Astrocyte (in vitro differentiated cells and primary cell): ENCODE data around the gene ABCG4.

Source experiments
- EZH2 ChIP-seq: IDR thresholded peaks from 2 replicates; pipeline ENCODE4 v1.6.1; 2012; ENCODE audit warnings: mild to moderate bottlenecking, low read length, inconsistent platforms; ENCODE audit not compliant: insufficient read depth
- TF ChIP-seq, protein P1 (sequence below): IDR thresholded peaks from 2 replicates; pipeline ENCODE4 v1.5.1; 2011; ENCODE audit warnings: low read depth, mild to moderate bottlenecking, inconsistent platforms, low read length, moderate library complexity; ENCODE audit not compliant: insufficient read depth

DNA sequence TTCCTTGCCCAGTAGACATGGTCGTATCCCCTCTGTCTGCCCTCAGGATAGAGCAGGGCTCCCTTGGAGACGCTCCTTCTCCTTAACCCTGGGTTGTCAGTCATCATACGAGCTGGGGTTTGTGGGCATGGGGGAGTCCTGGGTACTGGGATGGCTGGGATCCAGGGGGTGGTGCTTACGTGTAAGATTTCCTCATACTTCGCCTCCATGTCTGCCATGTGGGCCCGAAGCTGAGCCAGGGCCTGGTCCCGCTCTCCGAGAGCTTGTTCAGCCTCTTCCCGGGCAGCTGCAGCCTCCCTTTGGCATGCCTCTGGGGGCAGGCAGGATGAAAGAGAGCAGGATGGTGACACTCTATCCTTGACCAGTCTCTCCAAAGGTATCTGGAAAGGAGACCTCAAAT, 41.7 kb downstream of the ABCG4 start:
- TF ChIP-seq EZH2 = no peak
- TF ChIP-seq, protein P1, sequence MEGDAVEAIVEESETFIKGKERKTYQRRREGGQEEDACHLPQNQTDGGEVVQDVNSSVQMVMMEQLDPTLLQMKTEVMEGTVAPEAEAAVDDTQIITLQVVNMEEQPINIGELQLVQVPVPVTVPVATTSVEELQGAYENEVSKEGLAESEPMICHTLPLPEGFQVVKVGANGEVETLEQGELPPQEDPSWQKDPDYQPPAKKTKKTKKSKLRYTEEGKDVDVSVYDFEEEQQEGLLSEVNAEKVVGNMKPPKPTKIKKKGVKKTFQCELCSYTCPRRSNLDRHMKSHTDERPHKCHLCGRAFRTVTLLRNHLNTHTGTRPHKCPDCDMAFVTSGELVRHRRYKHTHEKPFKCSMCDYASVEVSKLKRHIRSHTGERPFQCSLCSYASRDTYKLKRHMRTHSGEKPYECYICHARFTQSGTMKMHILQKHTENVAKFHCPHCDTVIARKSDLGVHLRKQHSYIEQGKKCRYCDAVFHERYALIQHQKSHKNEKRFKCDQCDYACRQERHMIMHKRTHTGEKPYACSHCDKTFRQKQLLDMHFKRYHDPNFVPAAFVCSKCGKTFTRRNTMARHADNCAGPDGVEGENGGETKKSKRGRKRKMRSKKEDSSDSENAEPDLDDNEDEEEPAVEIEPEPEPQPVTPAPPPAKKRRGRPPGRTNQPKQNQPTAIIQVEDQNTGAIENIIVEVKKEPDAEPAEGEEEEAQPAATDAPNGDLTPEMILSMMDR = no peak
